ENCODE data around the gene EID3. TPM values are rescaled to one million over a fixed set of nuclear protein-coding genes. Genes with fewer than 3 reads are reported as not detected.

Gene EID3
- polyA plus RNA-seq, 1 donor from 2014 or later, result 0.37 TPM

- H3K4me2 ChIP-seq (ENCODE audit: low read length), result no peak overlapping the region
- H3K27me3 ChIP-seq (ENCODE audit: insufficient read depth, low read depth, low read length), result no peaks in the 10 kb centered on the region
- no peaks in the 10 kb centered on the region for H3K79me2 ChIP-seq (replicated peaks; ENCODE audit: insufficient read depth, low read length)
- H4K20me1 ChIP-seq (ENCODE audit: insufficient read depth), result no peaks in the 10 kb centered on the region
- H2AFZ ChIP-seq (ENCODE audit: low read depth, low read length), result no peak overlapping the region
- H3K9ac ChIP-seq (ENCODE audit: low read length), result no peak overlapping the region
- no peak overlapping the region for H3K4me3 ChIP-seq (ENCODE audit: low read length)
- no peaks in the 10 kb centered on the region for H3F3A ChIP-seq (ENCODE audit: insufficient read depth, low read length, poor library complexity, severe bottlenecking)
- H3K9me2 ChIP-seq (ENCODE audit: insufficient read depth, low read length), result no peaks in the 10 kb centered on the region
- H3K27ac ChIP-seq (ENCODE audit: low read length), result no peak overlapping the region
- TF ChIP-seq MXI1 (conservative IDR thresholded peaks at IDR 0.05; ENCODE audit: poor library complexity, severe bottlenecking) (no peak), EZH2 (IDR thresholded peaks at IDR 0.05; ENCODE audit: borderline replicate concordance, insufficient read depth, low read length, poor library complexity, severe bottlenecking) (no peak), TAF1 (IDR thresholded peaks at IDR 0.05; ENCODE audit: low read depth) (no peak), POLR2AphosphoS5 (IDR thresholded peaks at IDR 0.05) (no peak), RAD21 (conservative IDR thresholded peaks at IDR 0.05) (no peak), SMC3 (conservative IDR thresholded peaks at IDR 0.05; ENCODE audit: poor library complexity) (no peak), EP300 (conservative IDR thresholded peaks at IDR 0.05; ENCODE audit: poor library complexity, severe bottlenecking) (no peak)
- TF ChIP-seq, protein P1, sequence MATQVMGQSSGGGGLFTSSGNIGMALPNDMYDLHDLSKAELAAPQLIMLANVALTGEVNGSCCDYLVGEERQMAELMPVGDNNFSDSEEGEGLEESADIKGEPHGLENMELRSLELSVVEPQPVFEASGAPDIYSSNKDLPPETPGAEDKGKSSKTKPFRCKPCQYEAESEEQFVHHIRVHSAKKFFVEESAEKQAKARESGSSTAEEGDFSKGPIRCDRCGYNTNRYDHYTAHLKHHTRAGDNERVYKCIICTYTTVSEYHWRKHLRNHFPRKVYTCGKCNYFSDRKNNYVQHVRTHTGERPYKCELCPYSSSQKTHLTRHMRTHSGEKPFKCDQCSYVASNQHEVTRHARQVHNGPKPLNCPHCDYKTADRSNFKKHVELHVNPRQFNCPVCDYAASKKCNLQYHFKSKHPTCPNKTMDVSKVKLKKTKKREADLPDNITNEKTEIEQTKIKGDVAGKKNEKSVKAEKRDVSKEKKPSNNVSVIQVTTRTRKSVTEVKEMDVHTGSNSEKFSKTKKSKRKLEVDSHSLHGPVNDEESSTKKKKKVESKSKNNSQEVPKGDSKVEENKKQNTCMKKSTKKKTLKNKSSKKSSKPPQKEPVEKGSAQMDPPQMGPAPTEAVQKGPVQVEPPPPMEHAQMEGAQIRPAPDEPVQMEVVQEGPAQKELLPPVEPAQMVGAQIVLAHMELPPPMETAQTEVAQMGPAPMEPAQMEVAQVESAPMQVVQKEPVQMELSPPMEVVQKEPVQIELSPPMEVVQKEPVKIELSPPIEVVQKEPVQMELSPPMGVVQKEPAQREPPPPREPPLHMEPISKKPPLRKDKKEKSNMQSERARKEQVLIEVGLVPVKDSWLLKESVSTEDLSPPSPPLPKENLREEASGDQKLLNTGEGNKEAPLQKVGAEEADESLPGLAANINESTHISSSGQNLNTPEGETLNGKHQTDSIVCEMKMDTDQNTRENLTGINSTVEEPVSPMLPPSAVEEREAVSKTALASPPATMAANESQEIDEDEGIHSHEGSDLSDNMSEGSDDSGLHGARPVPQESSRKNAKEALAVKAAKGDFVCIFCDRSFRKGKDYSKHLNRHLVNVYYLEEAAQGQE (IDR thresholded peaks at IDR 0.05; ENCODE audit: borderline replicate concordance), result no peak
- TF ChIP-seq, protein P2, sequence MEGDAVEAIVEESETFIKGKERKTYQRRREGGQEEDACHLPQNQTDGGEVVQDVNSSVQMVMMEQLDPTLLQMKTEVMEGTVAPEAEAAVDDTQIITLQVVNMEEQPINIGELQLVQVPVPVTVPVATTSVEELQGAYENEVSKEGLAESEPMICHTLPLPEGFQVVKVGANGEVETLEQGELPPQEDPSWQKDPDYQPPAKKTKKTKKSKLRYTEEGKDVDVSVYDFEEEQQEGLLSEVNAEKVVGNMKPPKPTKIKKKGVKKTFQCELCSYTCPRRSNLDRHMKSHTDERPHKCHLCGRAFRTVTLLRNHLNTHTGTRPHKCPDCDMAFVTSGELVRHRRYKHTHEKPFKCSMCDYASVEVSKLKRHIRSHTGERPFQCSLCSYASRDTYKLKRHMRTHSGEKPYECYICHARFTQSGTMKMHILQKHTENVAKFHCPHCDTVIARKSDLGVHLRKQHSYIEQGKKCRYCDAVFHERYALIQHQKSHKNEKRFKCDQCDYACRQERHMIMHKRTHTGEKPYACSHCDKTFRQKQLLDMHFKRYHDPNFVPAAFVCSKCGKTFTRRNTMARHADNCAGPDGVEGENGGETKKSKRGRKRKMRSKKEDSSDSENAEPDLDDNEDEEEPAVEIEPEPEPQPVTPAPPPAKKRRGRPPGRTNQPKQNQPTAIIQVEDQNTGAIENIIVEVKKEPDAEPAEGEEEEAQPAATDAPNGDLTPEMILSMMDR (IDR thresholded peaks at IDR 0.05; ENCODE audit: poor library complexity, severe bottlenecking), result no peak
- no peaks in the 10 kb centered on the region for H3K36me3 ChIP-seq (ENCODE audit: insufficient read depth, low read length)
- H3K9me3 ChIP-seq (ENCODE audit: low read length), result no peaks in the 10 kb centered on the region
Measured at GRCh38 chr12:104276273-104277131, 27.0 kb upstream of the EID3 start.

- H3K9me3 ChIP-seq (ENCODE audit: low read length), result no peaks in the 10 kb centered on the region
- H3K27ac ChIP-seq (ENCODE audit: low read length), result no peak overlapping the region
- H3K79me2 ChIP-seq (replicated peaks; ENCODE audit: insufficient read depth, low read length), result no peaks in the 10 kb centered on the region
- H3K36me3 ChIP-seq (ENCODE audit: insufficient read depth, low read length), result no peaks in the 10 kb centered on the region
- H3F3A ChIP-seq (ENCODE audit: insufficient read depth, low read length, poor library complexity, severe bottlenecking), result no peaks in the 10 kb centered on the region
- H4K20me1 ChIP-seq (ENCODE audit: insufficient read depth), result no peaks in the 10 kb centered on the region
- TF ChIP-seq EZH2 (IDR thresholded peaks at IDR 0.05; ENCODE audit: borderline replicate concordance, insufficient read depth, low read length, poor library complexity, severe bottlenecking), result no peak
- TF ChIP-seq, protein P2 (IDR thresholded peaks at IDR 0.05; ENCODE audit: poor library complexity, severe bottlenecking), result no peak
- no peak for TF ChIP-seq TAF1 (IDR thresholded peaks at IDR 0.05; ENCODE audit: low read depth)
- no peak for TF ChIP-seq EP300 (conservative IDR thresholded peaks at IDR 0.05; ENCODE audit: poor library complexity, severe bottlenecking)
- no peak for TF ChIP-seq SMC3 (conservative IDR thresholded peaks at IDR 0.05; ENCODE audit: poor library complexity)
- TF ChIP-seq POLR2AphosphoS5 (IDR thresholded peaks at IDR 0.05), result no peak
- TF ChIP-seq, protein P1 (IDR thresholded peaks at IDR 0.05; ENCODE audit: borderline replicate concordance), result no peak
- TF ChIP-seq RAD21 (conservative IDR thresholded peaks at IDR 0.05), result no peak
- no peak for TF ChIP-seq MXI1 (conservative IDR thresholded peaks at IDR 0.05; ENCODE audit: poor library complexity, severe bottlenecking)
- no peak overlapping the region for H3K4me2 ChIP-seq (ENCODE audit: low read length)
- H3K9me2 ChIP-seq (ENCODE audit: insufficient read depth, low read length), result no peaks in the 10 kb centered on the region
- H3K27me3 ChIP-seq (ENCODE audit: insufficient read depth, low read depth, low read length), result no peaks in the 10 kb centered on the region
- no peak overlapping the region for H3K4me3 ChIP-seq (ENCODE audit: low read length)
- no peak overlapping the region for H2AFZ ChIP-seq (ENCODE audit: low read depth, low read length)
- no peak overlapping the region for H3K9ac ChIP-seq (ENCODE audit: low read length)
Measured at GRCh38 chr12:104279164-104279563, 24.4 kb upstream of the EID3 start.

All from neural cell (in vitro differentiated cells).